GM12878 (cell line): ENCODE results near the gene NRG2. TPM values are rescaled to one million over a fixed set of nuclear protein-coding genes. Genes with fewer than 3 reads are reported as not detected.
A peak's percentile ranks its signal among the peaks of the same experiment; 100 is the strongest.

ENCODE experiments used
- ATAC-seq: fragments of 200-7000 bp; cut with Tn5 transposase; 3 replicates; pipeline ENCODE4 v1.9.1; 2020; ENCODE audit warnings: mild to moderate bottlenecking, moderate library complexity
- BruUV-seq: library from RNA; stranded (reverse); fragments of 400-500 nt; replicated peaks from 2 replicates; lab custom pipeline; 2021; lab: Mats Ljungman, UMichigan
- CTCF ChIA-PET: fragments of 300-600 bp; sonication (Branson Sonifier 250); formaldehyde crosslinking; extraction: SDS; loops from one replicate; lab custom pipeline; 2021; ENCODE audit warnings: inconsistent platforms; lab: Yijun Ruan, JAX
- POLR2A ChIA-PET: fragments of 350-600 bp; formaldehyde crosslinking; extraction: SDS; loops from one replicate; lab custom pipeline; 2021; ENCODE audit warnings: inconsistent platforms; lab: Charles Lee
- RAD21 ChIA-PET: fragments of 300-600 bp; sonication (Branson Sonifier 250); formaldehyde crosslinking; loops from one replicate; lab custom pipeline; 2023; ENCODE audit warnings: antibody characterized with exemption; ENCODE audit not compliant: unreplicated experiment; lab: Charles Lee
- SMC1A ChIA-PET: fragments of 300-600 bp; sonication (Branson Sonifier 250); formaldehyde crosslinking; loops from one replicate; lab custom pipeline; 2023; ENCODE audit not compliant: unreplicated experiment, uncharacterized antibody; lab: Charles Lee
- DNase-seq: peaks from one replicate; pipeline ENCODE4 v3.0.0-alpha.2; 2011; ENCODE audit warnings: low read depth, low spot score
- FAIRE-seq: peaks from 3 replicates; lab custom pipeline; 2011; peaks lifted over from hg19 to GRCh38; lab: Jason Lieb, UNC
- H2AFZ ChIP-seq: 2 replicates; pipeline ENCODE4 v1.6.0; 2011; ENCODE audit warnings: low read depth, low read length, control low read depth; ENCODE audit not compliant: control insufficient read depth
- H3K27ac ChIP-seq: 2 replicates; pipeline ENCODE4 v1.5.1; 2011; ENCODE audit warnings: control low read depth; ENCODE audit not compliant: control insufficient read depth, insufficient read depth
- H3K27me3 ChIP-seq, 2 experiments: replicated peaks in 1 of 2; 2 replicates each; pipeline versions ENCODE4 v1.6.0 to v1.6.1; 2011; ENCODE audit warnings: low read length in 1 of 2; ENCODE audit not compliant: control insufficient read depth in 2 of 2, insufficient read depth in 2 of 2
- H3K36me3 ChIP-seq, 2 experiments: 2 replicates each; pipeline ENCODE4 v1.5.1; 2011; ENCODE audit warnings: low read length in 1 of 2; ENCODE audit not compliant: control insufficient read depth in 2 of 2, insufficient read depth in 2 of 2
- H3K4me1 ChIP-seq: 2 replicates; pipeline ENCODE4 v1.6.1; 2011; ENCODE audit warnings: mild to moderate bottlenecking, low read length, moderate library complexity, mixed read lengths; ENCODE audit not compliant: control insufficient read depth, insufficient read depth
- H3K4me2 ChIP-seq: 2 replicates; pipeline ENCODE4 v1.6.0; 2011; ENCODE audit warnings: control low read depth; ENCODE audit not compliant: control insufficient read depth, insufficient read depth
- H3K4me3 ChIP-seq: fragments of 200-600 bp; sonication (generic); 2 replicates; pipeline ENCODE4 v1.5.1; 2016
- H3K79me2 ChIP-seq: 2 replicates; pipeline ENCODE4 v1.6.0; 2011; ENCODE audit warnings: low read length; ENCODE audit not compliant: control insufficient read depth, insufficient read depth
- H3K9ac ChIP-seq: 2 replicates; pipeline ENCODE4 v1.8.0; 2011; ENCODE audit warnings: low read length, control low read depth, mixed read lengths; ENCODE audit not compliant: control insufficient read depth, insufficient read depth
- H3K9me3 ChIP-seq: replicated peaks from 3 replicates; pipeline ENCODE4 v1.5.1; 2011; ENCODE audit warnings: mild to moderate bottlenecking, low read length; ENCODE audit not compliant: control insufficient read depth, insufficient read depth
- H4K20me1 ChIP-seq: 2 replicates; pipeline ENCODE4 v1.6.0; 2011; ENCODE audit not compliant: control insufficient read depth, insufficient read depth
- MXI1 ChIP-seq: fragments of 150-350 bp; IDR thresholded peaks from 2 replicates; pipeline ENCODE4 v1.6.1; 2011; ENCODE audit warnings: low read depth, mild to moderate bottlenecking, inconsistent platforms, low read length, improper control_type of control experiment
- WGBS: methylation state at CpG from one replicate; pipeline ENCODE4 v1.1.6; 2016; ENCODE audit warnings: low lambda C conversion rate; ENCODE audit not compliant: insufficient replicate concordance, insufficient coverage; ENCODE audit errors: missing lambda C conversion rate; 5-methylcytosine and 5-hydroxymethylcytosine counted together
- in situ Hi-C: fragments of 300-500 bp; cut with MboI; formaldehyde crosslinking; loops from 9 replicates; pipeline ENCODE4 v1.14.3; 2018; ENCODE audit warnings: mixed read lengths
- intact Hi-C: fragments of 100-400 bp; cut with micrococcal nuclease; formaldehyde crosslinking; loops from one replicate; pipeline ENCODE4 v1.14.2; 2022; ENCODE audit not compliant: unreplicated experiment
- polyA plus RNA-seq, 11 experiments: library from polyadenylated mRNA; depleted of rRNA in 4 of 11; unstranded in 6 of 11; stranded (reverse) in 5 of 11; fragments of >200 nt; fragmentation: Nextera tagmentation in 4 of 11; fragmentation: Illumina TruSeq in 1 of 11; extraction: Ambion mirVana in 4 of 11; extraction: Trizol in 1 of 11; gene quantifications; 1 replicate in 1 of 11; 2 replicates in 10 of 11; pipeline versions ENCODE4 v1.2.1 to v1.2.3, GENCODE V29; 2011 to 2016; ENCODE audit warnings: inconsistent platforms in 2 of 11, missing spikeins in 2 of 11, low read depth in 1 of 11
- total RNA-seq, 4 experiments: library from RNA; depleted of rRNA in 3 of 4; stranded (reverse); fragments of >200 nt in 3 of 4; fragmentation: Illumina TruSeq in 1 of 4; extraction: Trizol in 1 of 4; gene quantifications; 2 replicates each; pipeline versions ENCODE4 v1.2.1 to v1.2.3, GENCODE V29; 2013 to 2021
- TF ChIP-seq, protein P1 (sequence below): IDR thresholded peaks from 2 replicates; pipeline ENCODE4 v1.6.1; 2012; ENCODE audit warnings: mild to moderate bottlenecking, low read depth, low read length
- TF ChIP-seq, protein P2 (sequence below), 3 experiments: IDR thresholded peaks in 2 of 3; conservative IDR thresholded peaks in 1 of 3; 2 replicates each; pipeline ENCODE4 v1.5.1; 2011; ENCODE audit warnings: low read depth in 3 of 3, low read length in 3 of 3, mild to moderate bottlenecking in 3 of 3, control low read depth in 2 of 3, moderate library complexity in 2 of 3, inconsistent platforms in 1 of 3, mixed read lengths in 1 of 3; ENCODE audit not compliant: control insufficient read depth in 2 of 3, insufficient read depth in 1 of 3; ENCODE audit errors: extremely low read depth in 1 of 3

Gene NRG2
- total and polyA plus RNA-seq, 10 of the 15 experiments (the other 5 are each of a cell fraction or from before 2014, with no cell fraction given): 0.10 to 21.7 (median 9.6) TPM

DNA sequence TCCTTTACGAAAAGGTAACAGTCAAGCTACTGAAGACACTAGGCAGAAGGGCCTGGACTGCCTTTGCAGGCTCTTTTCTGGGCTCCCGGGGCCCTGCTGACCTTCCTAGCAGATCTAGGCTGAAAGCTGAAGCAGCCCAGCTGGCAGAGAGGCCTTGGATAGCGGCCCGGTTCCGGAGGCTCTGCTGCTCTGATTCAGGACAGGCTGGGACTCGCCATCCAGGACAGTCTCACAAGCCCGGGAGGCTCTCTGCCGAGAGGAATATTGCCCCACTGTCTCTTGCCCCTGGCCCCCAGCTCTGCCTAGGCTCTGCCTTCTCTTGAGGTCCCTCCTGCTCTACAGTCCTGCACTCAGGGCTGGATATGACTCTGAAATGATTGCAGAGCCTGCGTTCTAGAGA is 179.7 kb downstream of the NRG2 start:
- 77% methylated on average over 9 of the region's 9 CpGs for WGBS
- CTCF ChIA-PET: interaction anchor here (0.8 to 10.1 kb wide), 16 partner anchors 8 to 230 kb away, joined by 3 to 129 read pairs (median 4); no protein-coding TSS in a partner anchor
- in situ Hi-C loops (no loop called here), intact Hi-C loops (loop anchor here (5.0 kb wide), 1 partner anchor 294 kb away; no protein-coding TSS in a partner anchor)
- no peak overlapping the region for H3K9ac ChIP-seq
- FAIRE-seq (no peak), ATAC-seq (no peak), DNase-seq (no peak)
- peaks cover 8% of the 10 kb centered on the region for H3K4me1 ChIP-seq
- no peak overlapping the region for H3K4me2 ChIP-seq
- H3K9me3 ChIP-seq: no peaks in the 10 kb centered on the region
- SMC1A ChIA-PET: interaction anchor here (1.2 to 3.0 kb wide), 6 partner anchors 9 to 107 kb away, joined by 3 to 13 read pairs (median 8); no protein-coding TSS in a partner anchor
- RAD21 ChIA-PET: interaction anchor here (1.6 to 3.2 kb wide), 3 partner anchors 75 to 108 kb away, joined by 4 to 30 read pairs (median 19); no protein-coding TSS in a partner anchor
- BruUV-seq: no TSS peak
- no peaks in the 10 kb centered on the region for H3K79me2 ChIP-seq
- no peak overlapping the region for H3K27ac ChIP-seq
- POLR2A ChIA-PET: interaction anchor here (1.4 kb wide), 1 partner anchor 76 kb away, joined by 7 read pairs; no protein-coding TSS in a partner anchor
- no peaks in the 10 kb centered on the region for H3K27me3 ChIP-seq
- no peak overlapping the region for H3K4me3 ChIP-seq
- H4K20me1 ChIP-seq: no peaks in the 10 kb centered on the region
- no peak for TF ChIP-seq MXI1
- no peak overlapping the region for H2AFZ ChIP-seq
- no peaks in the 10 kb centered on the region; a peak in 2 of 4 replicates for H3K36me3 ChIP-seq

DNA sequence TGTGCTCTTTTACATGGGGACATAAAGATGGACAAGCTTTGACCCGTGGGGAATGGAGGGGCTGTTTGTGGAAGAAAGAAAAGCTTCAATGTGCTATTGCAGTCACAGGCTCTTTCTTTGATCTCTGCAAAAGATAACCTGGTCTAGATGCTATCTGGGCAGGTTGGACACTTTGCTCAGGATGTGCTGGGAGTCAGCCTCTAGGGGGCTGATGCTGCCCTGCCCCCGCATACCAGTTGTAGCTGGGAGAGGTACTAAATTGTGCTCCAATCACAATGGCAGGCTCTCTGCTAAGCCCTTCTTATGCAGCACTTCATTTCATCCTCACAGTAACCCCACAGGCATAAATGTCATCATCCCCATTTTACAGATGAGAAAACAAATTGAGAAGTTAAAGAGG is 180.3 kb downstream of the NRG2 start:
- ChIA-PET POLR2A (interaction anchor here (1.2 to 1.4 kb wide), 2 partner anchors 75 to 98 kb away, joined by 3 to 7 read pairs; no protein-coding TSS in a partner anchor), CTCF (interaction anchor here (0.6 to 10.1 kb wide), 16 partner anchors 8 to 229 kb away, joined by 3 to 129 read pairs (median 4); no protein-coding TSS in a partner anchor), SMC1A (interaction anchor here (1.2 to 3.0 kb wide), 5 partner anchors 13 to 107 kb away, joined by 3 to 13 read pairs (median 10); no protein-coding TSS in a partner anchor)
- no TSS peak for BruUV-seq
- 46% methylated on average over 2 of the region's 2 CpGs for WGBS
- Histone ChIP-seq H4K20me1 (no peaks in the 10 kb centered on the region), H3K27me3 (no peaks in the 10 kb centered on the region)
- in situ Hi-C loops: no loop called here
- TF ChIP-seq, protein P1, sequence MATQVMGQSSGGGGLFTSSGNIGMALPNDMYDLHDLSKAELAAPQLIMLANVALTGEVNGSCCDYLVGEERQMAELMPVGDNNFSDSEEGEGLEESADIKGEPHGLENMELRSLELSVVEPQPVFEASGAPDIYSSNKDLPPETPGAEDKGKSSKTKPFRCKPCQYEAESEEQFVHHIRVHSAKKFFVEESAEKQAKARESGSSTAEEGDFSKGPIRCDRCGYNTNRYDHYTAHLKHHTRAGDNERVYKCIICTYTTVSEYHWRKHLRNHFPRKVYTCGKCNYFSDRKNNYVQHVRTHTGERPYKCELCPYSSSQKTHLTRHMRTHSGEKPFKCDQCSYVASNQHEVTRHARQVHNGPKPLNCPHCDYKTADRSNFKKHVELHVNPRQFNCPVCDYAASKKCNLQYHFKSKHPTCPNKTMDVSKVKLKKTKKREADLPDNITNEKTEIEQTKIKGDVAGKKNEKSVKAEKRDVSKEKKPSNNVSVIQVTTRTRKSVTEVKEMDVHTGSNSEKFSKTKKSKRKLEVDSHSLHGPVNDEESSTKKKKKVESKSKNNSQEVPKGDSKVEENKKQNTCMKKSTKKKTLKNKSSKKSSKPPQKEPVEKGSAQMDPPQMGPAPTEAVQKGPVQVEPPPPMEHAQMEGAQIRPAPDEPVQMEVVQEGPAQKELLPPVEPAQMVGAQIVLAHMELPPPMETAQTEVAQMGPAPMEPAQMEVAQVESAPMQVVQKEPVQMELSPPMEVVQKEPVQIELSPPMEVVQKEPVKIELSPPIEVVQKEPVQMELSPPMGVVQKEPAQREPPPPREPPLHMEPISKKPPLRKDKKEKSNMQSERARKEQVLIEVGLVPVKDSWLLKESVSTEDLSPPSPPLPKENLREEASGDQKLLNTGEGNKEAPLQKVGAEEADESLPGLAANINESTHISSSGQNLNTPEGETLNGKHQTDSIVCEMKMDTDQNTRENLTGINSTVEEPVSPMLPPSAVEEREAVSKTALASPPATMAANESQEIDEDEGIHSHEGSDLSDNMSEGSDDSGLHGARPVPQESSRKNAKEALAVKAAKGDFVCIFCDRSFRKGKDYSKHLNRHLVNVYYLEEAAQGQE: no peak
- TF ChIP-seq, protein P2, sequence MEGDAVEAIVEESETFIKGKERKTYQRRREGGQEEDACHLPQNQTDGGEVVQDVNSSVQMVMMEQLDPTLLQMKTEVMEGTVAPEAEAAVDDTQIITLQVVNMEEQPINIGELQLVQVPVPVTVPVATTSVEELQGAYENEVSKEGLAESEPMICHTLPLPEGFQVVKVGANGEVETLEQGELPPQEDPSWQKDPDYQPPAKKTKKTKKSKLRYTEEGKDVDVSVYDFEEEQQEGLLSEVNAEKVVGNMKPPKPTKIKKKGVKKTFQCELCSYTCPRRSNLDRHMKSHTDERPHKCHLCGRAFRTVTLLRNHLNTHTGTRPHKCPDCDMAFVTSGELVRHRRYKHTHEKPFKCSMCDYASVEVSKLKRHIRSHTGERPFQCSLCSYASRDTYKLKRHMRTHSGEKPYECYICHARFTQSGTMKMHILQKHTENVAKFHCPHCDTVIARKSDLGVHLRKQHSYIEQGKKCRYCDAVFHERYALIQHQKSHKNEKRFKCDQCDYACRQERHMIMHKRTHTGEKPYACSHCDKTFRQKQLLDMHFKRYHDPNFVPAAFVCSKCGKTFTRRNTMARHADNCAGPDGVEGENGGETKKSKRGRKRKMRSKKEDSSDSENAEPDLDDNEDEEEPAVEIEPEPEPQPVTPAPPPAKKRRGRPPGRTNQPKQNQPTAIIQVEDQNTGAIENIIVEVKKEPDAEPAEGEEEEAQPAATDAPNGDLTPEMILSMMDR (IDR thresholded peaks at IDR 0.05 in 2 of 3, conservative IDR thresholded peaks at IDR 0.05 in 1 of 3; ENCODE audit: control insufficient read depth in 2 of 3, extremely low read depth in 1 of 3, insufficient read depth in 1 of 3, low read depth in 3 of 3, low read length in 3 of 3): peak in 2 of 3 experiments; percentile 7 to 18; a peak in 1 of 6 replicates
- TF ChIP-seq, all 136 proteins: peak for 1
- RAD21 ChIA-PET: interaction anchor here (0.8 to 3.2 kb wide), 4 partner anchors 19 to 108 kb away, joined by 3 to 30 read pairs (median 12); no protein-coding TSS in a partner anchor
- Histone ChIP-seq H3K9ac (no peak overlapping the region), H3K27ac (no peak overlapping the region), H3K4me2 (no peak overlapping the region), H3K4me3 (no peak overlapping the region), H2AFZ (no peak overlapping the region), H3K79me2 (no peaks in the 10 kb centered on the region), H3K9me3 (no peaks in the 10 kb centered on the region), H3K4me1 (peaks cover 8% of the 10 kb centered on the region), H3K36me3 (no peaks in the 10 kb centered on the region; a peak in 2 of 4 replicates)
- FAIRE-seq (no peak), DNase-seq (no peak), ATAC-seq (no peak)
- intact Hi-C loops: loop anchor here (5.0 kb wide), 1 partner anchor 294 kb away; no protein-coding TSS in a partner anchor
